Ammon's horn (tissue), 1 donor: ENCODE measurements around the gene CAB39.

ENCODE experiments used
- DNase-seq: peaks from one replicate; pipeline ENCODE4 v3.0.0-alpha.2; 2016; ENCODE audit warnings: low spot score

CAB39 gene

DNA sequence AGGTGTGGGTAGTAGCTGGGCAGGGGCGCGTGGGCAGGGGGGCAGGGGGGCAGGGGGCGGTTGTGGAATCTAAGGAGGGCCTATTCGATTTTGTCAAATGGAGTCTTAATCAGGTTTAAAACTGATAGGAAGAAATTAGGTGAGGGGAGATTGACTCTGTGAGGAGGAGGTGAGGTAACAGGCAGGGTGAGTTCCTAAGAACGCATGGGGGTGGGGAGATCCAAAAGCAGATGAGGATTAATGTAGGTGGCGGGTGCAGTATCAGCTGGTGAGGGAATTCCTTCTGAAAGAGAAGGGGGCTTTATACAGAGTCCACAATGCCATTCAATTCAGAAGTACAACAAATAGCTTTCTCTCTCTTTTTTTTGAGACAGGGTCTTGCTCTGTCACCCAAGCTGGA lies 72.7 kb downstream of the CAB39 start:
- DNase-seq = no peak

DNA sequence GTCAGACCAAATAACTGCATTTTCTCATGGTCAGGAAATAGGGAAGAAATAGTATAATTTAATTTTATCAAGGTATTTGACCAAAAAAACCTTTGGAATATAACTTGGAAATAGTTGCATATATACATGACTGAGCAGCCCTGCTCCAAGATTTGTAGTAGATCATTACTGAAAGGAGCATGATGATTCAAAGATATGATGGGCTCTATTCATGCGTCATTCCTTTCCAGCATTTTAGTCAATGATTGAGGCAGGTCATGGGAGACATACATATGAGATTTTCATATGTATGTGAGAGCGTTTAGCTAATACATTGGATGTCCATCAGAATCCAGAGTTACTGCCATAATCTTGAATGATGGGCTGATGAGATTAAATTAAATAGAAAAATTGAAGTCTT lies 74.5 kb downstream of the CAB39 start:
- DNase-seq = no peak

DNA sequence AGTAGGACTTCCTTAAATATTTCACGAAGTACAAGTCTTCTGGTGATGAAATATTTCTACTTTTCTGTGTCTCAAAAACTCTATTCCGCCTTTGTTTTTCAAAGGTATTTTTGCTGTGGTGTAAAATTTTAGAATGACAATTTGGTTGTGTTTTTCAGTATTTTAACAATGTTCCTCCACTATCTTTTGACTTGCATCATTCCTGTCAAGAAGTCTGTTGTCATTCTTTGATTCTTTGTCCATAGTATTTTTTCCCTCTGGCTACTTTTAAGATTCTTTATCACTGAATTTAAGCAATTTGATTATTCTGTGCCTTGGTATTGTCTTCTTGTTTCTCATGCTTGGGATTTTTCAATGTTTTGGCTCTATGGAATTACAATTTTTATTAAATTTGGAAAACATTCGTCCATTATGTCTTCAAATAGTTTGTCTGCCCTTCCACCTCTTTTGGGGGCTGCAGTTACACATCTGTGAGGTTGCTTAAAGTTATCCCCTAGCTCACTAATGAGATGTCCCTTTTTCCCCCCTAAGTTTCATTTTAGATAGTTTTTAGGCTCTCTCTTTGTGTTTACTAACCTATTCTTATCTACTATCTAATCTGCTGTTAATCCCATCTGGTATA lies 76.0 kb downstream of the CAB39 start:
- no peak for DNase-seq

DNA sequence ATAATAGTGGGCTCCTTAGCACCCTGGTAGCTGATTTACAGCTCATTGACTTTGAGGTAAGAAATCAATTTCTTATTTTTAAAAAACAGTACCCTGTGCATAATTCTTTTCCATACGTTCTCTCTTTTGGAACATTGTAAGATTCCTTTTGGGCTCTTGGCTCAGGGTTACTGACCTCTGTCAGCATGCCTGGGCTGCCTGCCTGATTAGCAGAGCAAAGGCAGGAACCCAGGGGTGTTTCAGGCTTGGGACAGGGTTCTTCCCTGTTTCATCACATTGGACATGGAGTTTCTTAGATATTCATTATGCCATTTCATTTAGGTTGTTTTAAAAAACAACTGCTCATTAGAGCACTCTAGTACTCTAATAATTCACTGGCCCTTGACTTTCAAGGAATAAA lies 78.3 kb downstream of the CAB39 start:
- DNase-seq = no peak

DNA sequence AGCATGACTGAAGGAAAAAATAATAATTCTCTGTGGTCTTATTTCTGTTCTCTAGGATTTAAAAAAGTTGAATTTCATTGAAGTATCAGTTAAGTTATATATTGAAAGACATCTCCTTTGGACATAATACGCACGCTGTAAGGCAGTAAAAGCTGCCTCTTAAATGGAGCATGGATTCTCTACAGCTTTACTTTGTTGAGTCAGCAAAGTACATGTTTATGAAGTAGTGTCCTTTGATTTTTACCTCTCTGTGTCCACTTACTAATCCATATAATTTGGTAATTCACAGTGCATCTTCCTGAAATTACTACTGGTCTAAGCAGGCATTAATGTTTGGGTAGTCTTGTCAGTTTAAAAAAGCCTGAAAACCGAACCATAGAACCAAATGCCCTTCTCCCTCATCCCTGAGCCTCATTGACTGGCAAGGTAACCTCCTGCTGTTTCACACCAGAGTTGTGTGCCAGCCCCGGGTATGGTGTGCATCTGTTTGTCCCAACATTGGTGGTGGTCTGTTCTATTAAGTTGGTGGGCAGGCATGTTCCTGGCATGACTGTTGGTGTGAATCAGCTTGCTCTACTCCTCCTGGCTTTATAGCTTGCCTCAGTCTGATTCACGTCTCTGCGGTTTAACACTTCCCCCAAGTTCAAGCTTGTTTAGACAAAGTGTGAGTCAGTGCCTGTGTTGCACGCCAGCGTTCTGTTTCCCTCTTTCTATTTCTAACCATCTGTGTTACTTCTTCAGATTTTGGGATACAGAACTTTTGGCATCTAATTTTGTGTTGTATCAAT lies 81.1 kb downstream of the CAB39 start:
- DNase-seq = peak; percentile 90

DNA sequence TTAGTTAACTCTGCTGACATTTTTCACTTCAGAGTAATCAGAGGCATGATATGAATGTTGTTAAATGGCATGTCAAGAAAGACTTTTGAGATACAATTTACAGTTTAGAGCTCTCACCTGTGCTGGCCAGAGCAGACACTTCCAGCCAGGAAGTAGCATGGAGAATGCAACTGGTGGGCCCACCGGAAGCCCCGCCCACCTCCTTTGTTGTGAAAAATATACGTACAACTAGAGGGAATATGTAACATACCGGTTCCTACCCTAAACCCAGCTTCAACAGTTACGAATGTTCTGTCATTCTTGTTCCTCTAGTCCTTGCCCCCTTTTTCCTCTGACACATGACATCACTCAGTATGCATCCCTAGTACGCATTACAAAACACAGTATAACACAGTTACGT lies 81.9 kb downstream of the CAB39 start:
- no peak for DNase-seq

DNA sequence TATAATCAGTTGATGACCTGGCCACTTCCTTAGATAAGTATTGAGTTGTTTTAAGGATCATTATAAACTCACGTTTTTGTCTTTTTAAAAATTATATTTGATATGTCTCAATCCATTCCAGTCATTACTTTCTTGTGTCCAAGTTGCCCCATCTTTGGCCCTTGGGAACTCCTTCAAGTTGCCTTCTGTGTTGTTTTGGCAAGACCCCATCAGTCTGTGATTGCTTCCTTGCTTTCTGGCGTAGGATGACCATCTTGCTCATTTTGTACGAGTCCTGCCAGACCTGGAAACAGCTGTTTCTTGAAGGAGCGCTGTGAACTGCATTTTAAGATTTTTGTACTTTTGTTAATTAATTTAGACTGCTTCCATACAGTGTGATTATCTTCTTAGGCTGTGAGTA lies 83.2 kb downstream of the CAB39 start:
- DNase-seq = no peak

DNA sequence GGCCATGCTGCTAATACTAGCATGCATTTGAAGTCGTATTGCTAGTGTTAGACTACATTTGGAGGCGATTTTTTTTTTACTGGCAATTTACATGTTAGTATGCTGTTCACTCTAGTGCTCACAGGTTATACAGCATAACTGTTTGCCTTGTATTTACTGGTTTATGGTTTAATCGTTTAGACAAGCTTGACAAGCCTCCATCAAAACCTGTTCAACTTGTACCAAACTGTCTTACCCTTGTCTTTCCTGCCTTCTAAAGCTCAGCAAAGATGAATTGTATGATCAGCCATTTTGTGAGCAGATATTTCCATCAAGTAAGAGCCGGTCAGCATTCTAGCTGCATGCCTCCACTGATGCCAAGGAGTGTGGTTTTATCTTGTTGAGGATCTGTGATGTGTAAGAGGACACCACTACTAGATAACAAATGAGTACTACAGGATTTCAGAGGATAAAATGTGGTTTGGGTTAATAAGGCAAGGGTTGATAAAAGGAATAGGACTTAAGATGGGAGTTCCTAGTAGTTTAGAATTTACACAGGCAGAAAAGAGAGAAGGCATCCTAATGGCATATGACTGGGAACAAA lies 83.7 kb downstream of the CAB39 start:
- no peak for DNase-seq

DNA sequence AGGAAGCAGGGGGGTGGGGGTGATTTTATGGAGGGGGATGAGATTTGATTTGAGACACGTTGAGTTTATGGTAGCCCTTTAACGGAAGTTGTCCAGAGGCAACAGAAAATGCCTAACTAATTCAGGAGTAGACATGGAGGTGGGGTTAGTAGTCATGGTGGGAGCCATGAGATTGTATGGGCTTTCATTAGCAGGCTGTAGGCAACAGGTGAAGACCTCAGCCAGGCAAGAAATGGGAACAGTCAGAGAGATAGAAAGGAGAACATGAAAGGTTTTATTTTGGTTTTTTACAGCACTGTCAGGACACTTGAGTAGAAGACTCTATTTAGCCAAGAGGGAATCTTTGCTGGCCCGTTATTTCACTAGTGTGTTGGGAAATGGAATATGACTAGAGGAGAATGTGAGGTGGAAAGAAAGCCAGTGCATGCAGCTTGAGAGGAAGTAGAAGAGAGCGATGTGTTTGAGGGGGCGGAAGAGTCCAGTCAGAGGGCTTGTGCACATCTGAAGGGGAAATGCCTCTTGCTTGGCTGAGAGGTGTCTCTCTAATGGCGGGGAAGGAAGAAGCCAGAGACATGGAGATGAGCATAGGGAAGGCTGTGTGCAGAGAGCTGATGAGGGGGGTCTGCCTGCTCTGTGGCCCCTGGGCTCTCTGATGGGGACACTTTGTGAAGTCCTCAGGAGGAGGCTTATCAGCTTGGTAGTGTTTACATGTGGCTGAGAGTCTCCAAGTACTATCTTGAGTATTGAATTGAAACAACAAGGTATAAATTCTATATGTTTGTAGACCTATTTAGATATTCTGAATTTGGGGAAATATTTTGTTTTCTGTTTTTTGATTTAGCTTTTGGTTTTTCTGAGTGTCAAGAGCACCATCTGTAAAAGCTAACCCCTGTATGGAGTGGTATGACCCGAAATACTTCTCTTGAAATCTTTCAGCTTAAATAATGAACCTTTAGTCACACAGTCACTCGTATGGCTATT lies 85.2 kb downstream of the CAB39 start:
- DNase-seq = peak; percentile 34

DNA sequence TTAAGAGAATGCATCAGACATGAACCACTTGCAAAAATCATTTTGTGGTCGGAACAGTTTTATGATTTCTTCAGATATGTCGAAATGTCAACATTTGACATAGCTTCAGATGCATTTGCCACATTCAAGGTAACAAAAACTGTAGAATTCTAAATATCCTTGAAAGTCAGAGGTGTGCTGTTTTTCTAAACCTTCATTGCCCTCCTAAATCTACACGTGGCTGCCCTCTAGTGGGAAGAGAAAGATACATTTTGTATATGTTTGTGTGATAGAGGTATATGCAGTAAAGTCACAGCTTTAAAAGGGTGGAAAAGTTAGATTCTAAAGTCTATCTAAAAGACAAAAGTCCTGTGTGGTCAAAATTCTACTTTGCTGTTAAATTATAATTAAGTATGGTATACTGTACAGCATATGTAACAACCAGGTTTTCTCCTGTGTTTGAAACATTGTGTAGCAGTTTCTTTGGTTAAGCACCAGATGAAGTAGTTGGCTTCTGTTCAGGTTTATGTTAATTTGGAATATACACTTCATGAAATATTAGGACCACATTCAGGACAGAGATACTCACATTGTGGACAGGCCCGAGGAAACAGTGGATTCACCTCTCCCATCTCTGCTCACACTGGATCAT lies 86.2 kb downstream of the CAB39 start:
- peak; percentile 36 for DNase-seq

DNA sequence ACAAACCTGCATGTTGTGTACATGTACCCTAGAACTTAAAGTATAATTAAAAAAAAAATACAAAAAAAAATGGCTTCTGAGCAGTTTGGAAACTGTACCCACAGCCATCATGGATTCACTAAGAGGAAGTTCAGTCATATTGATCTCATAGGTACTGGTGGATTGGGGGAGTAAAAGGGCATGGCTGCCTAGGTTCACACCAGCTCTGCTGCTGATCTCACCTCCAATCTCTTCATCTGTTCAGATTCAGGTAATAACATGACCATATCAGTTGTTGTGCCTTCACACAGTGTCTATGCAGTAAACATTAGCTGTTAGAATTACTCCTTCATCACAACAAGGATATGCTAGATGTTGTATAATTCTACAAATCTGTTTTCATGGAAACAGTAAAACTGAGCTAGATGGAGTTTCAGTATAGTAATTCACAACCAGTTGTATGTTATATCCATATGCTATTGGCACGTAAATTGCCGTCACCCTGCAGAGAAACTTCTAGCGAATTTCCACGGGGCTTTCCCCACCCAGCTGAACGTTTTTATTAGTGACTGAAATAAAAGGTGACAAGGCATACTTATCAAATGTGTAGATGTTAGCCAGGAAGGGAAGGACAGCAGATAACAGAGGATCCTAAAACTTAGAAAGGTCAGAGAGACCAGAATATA lies 92.8 kb downstream of the CAB39 start:
- DNase-seq = no peak

DNA sequence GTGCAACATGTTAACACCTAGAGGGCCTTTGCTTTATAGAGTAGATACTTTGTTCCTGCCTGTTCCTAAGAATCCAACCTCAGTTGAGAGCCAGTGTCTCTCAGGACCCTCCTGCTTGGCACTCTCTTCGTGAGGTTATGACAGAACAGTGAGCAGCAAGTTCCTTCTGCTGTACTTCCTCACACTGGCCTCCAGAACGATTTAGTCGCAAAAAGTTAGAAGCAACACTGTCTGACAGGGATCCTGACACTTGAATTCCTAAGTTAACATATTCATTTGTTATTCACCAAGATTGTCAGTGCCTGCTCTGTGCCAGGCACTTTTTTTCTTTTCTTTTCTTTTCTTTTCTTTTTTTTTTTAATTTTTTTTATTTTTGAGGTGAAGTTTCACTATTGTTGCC lies 95.1 kb downstream of the CAB39 start:
- no peak for DNase-seq

DNA sequence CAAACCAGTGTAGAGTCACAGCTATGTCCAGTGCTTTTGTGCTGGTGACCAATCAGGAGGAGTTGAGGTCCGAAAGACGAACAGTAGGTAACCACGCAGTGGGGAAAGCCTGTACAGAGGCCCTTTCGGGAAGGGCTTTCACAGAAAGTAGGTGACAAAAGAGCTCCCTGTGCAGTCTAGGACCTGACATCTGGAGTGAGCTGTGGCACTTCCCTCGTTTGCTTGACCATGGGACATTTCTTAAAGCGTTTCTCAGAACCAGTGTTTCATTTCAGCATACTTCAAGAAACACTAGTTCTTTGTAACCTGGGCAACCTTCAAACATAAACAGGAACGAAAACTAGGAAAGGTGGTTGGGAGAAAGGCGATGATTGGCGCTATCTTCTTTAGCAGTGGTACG lies 96.4 kb downstream of the CAB39 start:
- DNase-seq = no peak

DNA sequence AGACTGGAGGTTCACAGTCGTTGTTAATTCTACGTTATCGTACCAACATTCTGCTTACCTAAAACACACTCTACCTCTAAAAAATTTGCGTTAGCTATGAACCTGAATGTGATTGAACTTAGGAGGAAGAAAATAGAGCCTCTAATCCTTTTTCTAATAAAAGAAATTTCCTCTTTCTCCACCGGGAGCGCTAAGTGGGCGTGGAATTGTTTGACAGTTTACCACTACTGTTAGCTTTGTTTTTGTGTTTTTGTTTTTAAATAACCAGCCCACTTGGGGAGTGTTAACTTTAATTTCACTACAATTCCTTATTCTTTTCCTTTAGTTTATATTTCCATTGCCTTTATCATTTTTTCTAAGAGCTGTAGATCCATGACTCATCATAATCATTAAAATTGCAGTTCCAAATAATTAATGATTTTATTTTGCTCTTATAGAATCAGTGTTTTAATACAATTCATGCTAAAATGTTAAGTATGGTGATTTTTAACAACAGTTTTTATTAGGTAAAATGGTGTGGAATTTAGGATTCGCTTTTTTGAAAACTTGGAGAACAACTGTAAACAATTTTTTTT lies 97.1 kb downstream of the CAB39 start:
- DNase-seq = no peak

DNA sequence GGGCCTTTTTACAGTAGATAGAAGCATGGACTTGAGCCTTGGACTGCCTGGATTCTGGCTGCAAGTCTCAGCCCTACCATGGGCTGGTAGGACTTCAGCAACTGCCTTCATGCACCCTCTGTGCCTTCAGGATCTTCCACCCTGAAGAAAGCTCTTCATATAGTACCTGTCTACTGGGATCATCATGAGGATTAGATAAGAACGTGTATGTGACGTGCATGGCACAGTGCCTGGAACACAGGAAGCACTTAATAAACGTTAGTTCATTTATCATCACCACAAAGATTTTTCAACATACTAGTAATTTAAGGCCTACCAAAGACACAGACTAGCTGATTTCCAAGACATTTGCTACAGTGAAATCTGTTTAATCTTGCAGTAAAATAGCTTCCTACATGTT lies 98.9 kb downstream of the CAB39 start:
- DNase-seq = no peak

DNA sequence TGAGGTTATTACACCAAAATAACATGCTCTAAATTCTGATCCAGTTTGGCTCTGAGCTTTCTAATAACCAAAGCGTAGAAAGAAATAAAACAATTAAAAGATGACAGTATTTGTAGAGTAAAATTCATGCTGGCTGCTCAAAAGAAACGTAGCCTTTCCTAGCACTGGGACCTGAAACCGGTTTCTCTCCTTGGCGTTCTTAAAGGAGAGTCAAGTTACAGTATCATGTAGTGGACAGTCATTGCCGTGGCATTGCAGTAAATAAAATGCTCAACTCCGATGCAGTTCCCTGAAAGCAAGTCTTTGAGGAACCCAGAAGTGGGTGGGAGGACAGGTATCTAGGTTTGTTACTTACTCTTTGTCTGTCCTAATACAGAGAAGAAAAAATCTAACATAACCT lies 99.4 kb downstream of the CAB39 start:
- no peak for DNase-seq

DNA sequence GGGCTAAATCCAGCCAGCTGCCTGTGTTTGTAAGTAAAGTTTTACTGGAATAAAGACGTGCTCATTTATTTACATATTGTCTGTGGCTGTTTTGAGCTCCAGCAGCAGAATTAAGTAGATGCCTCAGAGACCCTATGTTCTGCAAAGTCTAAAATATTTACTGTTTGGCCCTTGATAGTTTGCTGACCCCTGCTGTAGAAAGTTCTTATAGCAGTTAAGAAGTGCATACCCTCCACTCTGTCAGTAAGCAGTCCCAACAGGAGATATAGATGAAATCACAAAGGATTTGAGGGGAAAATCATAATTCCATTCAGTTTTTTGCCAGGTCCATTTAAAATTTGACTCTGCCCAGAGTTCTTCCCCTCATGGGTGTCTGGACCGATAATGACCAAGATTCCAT lies 102.0 kb downstream of the CAB39 start:
- DNase-seq = no peak

DNA sequence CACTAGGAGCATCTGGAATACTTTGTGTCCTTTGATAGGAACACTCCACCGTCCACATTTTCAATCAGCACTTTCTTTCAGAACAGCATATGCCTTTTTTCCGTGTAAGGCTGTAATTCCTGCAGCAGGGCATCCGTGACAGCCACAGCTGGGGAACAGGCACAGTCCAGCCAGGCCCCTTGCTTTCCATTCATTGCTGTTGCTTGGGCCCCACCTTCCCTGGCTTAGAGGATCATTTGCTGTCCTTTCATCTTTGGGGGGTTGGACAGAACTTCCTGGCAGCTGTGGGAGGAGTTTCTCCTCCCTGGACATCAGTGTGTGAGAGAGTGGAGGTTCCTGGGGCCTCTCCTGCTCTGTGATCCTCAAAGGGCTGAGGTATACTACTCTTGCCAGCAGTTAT lies 102.4 kb downstream of the CAB39 start:
- no peak for DNase-seq

DNA sequence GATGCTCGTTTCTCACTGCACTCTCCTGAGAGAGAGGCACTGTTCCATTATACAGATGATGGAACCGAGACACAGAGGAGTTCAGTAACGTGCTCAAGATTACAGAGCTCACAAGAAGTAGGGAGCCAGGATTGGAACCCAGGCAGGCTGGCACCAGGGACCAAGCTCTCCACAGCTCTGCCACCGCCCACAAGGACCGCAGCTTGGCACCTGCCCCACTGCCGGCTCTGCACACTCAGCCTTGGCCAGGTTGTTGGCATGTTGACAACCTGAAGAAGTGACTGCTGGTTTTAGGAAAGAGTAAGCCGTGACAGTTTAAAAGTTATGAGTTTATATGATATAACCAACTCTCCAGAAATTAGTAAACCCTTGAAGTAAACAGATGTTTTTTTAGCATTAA lies 104.1 kb downstream of the CAB39 start:
- DNase-seq = no peak

DNA sequence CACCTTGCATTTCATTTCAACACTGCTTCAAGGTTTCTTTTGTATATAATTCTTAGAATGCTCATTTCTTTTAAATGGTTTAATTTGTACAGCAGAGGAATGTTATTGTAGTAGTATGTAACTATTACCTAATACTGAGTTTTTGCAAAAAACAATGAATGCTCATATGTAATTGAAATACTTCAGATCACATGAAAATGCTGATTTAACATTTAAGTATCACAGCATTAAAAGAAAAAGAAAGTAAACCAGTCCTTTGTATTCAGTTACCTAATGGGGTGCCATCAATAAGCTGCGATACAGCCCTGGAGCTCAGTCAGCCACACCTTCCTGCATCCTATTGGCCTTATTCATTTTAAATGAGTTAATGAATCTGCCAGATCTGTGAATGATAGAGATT lies 106.8 kb downstream of the CAB39 start:
- no peak for DNase-seq
